Measurements from ENCODE around the gene CRPPA.
"Not testable (repeated sequence)": the region's sequence is repeated elsewhere in the genome, so short reads cannot be mapped to it uniquely, and the experiment has no call there.

The CRPPA gene

DNA sequence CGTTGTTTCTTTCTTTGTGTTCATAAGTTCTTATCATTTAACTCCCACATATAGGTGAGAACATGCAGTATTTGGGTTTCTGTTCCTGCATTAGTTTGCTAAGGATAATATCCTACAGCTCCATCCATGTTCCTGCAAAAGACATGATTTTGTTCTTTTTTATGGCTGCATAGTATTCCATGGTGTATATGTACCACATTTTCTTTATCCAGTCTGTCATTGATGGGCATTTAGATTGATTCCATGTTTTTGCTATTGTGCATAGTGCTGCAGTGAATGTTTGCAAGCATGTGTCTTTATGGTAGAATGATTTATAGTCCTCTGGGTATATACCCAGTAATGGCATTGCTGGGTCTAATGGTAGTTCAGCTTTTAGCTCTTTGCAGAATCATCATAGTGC, 35.0 kb upstream of the CRPPA start:
- 40% methylated on average over 1 of the region's 1 CpG for WGBS (ENCODE audit: insufficient coverage)
- H3K9me3 ChIP-seq (ENCODE audit: control extremely low read depth in 1 of 5, control insufficient read depth in 4 of 5, insufficient read depth in 2 of 5, low read depth in 1 of 5, low read length in 4 of 5); POLR2A ChIA-PET; H3K4me3 ChIP-seq (ENCODE audit: control insufficient read depth in 1 of 7, extremely low read depth in 1 of 7, insufficient read depth in 4 of 7, low read depth in 2 of 7, low read length in 6 of 7); H3K36me3 ChIP-seq (ENCODE audit: control insufficient read depth in 4 of 4, insufficient read depth in 4 of 4, low read length in 3 of 4); H3K27me3 ChIP-seq (replicated peaks in 2 of 5; ENCODE audit: control insufficient read depth in 4 of 5, insufficient read depth in 5 of 5, low read length in 4 of 5); H3K27ac ChIP-seq (ENCODE audit: insufficient read depth in 1 of 2, low read depth in 1 of 2, low read length in 2 of 2, poor library complexity in 1 of 2, severe bottlenecking in 2 of 2); DNase-seq; H3K4me1 ChIP-seq (ENCODE audit: control extremely low read depth in 1 of 4, control insufficient read depth in 4 of 4, insufficient read depth in 4 of 4, low read length in 3 of 4): not testable (repeated sequence)
- CTCF ChIA-PET = interaction anchor here (2.2 kb wide), 1 partner anchor 9 kb away, joined by 9 read pairs; the partner anchor contains the start of gene SOSTDC1

DNA sequence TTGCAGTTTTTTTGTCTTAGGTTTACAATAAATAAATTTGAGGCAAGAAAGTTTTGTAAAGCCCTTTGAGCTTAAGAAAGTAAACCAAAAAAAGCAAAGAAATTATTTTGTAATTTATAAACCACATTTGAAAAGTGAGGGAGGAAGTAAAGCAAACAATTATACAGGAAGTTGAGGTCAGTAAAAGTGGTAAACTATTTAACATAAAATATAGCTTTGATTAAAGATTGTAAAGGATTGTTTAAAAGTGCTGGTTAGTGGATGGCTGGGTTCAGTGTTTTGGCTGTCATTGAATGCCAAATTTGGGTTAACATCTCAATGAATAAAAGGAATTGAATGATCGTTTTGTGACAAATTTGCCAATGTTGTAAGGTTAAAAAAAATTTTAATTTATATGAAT, 34.3 kb upstream of the CRPPA start:
- CTCF ChIA-PET = interaction anchor here (1.0 to 2.2 kb wide), 3 partner anchors 10 to 97 kb away, joined by 3 to 9 read pairs (median 3); partner anchors contain the start of gene SOSTDC1
- Histone ChIP-seq H3K27ac (ENCODE audit: insufficient read depth in 1 of 2, low read depth in 1 of 2, low read length in 2 of 2, poor library complexity in 1 of 2, severe bottlenecking in 2 of 2) (no peak overlapping the region), H3K27me3 (replicated peaks in 2 of 5; ENCODE audit: control insufficient read depth in 4 of 5, insufficient read depth in 5 of 5, low read length in 4 of 5) (no peaks in the 10 kb centered on the region), H3K4me1 (ENCODE audit: control extremely low read depth in 1 of 4, control insufficient read depth in 4 of 4, insufficient read depth in 4 of 4, low read length in 3 of 4) (peaks cover 0 to 4% (median 0%) of the 10 kb centered on the region in 4 experiments), H3K4me3 (ENCODE audit: control insufficient read depth in 1 of 7, extremely low read depth in 1 of 7, insufficient read depth in 4 of 7, low read depth in 2 of 7, low read length in 6 of 7) (no peak overlapping the region), H3K36me3 (ENCODE audit: control insufficient read depth in 4 of 4, insufficient read depth in 4 of 4, low read length in 3 of 4) (no peaks in the 10 kb centered on the region), H3K9me3 (ENCODE audit: control extremely low read depth in 1 of 5, control insufficient read depth in 4 of 5, insufficient read depth in 2 of 5, low read depth in 1 of 5, low read length in 4 of 5) (peaks cover 0 to 3% (median 0%) of the 10 kb centered on the region in 5 experiments)
- no CpG with 5 or more reads among the region's 1 CpG for WGBS (ENCODE audit: insufficient coverage)
- peak in 2 of 3 donors; percentile 23 to 47 for DNase-seq
- POLR2A ChIA-PET = interaction anchor here (0.7 kb wide), 1 partner anchor 35 kb away, joined by 3 read pairs; no protein-coding TSS in a partner anchor

DNA sequence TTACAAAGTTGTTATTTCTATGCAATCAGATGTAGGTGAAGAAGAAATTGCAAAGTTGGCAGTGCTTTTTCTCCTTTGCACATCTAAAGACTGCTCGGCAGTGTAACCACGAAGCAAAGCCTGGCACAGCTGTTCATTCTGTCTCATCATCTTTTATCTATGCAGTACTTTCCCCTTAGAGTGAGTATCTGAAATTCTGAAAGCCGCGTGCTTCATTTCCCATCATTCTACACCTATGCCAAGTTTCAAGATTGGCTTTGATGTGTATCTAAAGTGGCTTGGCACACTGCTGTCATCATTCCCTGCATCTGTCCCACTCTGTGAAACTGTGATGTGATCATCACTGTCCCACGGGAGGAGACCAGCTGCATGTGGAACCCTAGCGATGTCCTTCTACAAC, 29.0 kb upstream of the CRPPA start:
- DNase-seq = no peak
- WGBS (ENCODE audit: insufficient coverage) = 91% methylated on average over 4 of the region's 6 CpGs
- Histone ChIP-seq H3K4me3 (ENCODE audit: control insufficient read depth in 1 of 7, extremely low read depth in 1 of 7, insufficient read depth in 4 of 7, low read depth in 2 of 7, low read length in 6 of 7) (no peak overlapping the region), H3K9me3 (ENCODE audit: control extremely low read depth in 1 of 5, control insufficient read depth in 4 of 5, insufficient read depth in 2 of 5, low read depth in 1 of 5, low read length in 4 of 5) (no peaks in the 10 kb centered on the region), H3K27ac (ENCODE audit: insufficient read depth in 1 of 2, low read depth in 1 of 2, low read length in 2 of 2, poor library complexity in 1 of 2, severe bottlenecking in 2 of 2) (no peak overlapping the region), H3K27me3 (replicated peaks in 2 of 5; ENCODE audit: control insufficient read depth in 4 of 5, insufficient read depth in 5 of 5, low read length in 4 of 5) (no peaks in the 10 kb centered on the region), H3K36me3 (ENCODE audit: control insufficient read depth in 4 of 4, insufficient read depth in 4 of 4, low read length in 3 of 4) (no peaks in the 10 kb centered on the region), H3K4me1 (ENCODE audit: control extremely low read depth in 1 of 4, control insufficient read depth in 4 of 4, insufficient read depth in 4 of 4, low read length in 3 of 4) (peaks cover 0 to under 1% (median 0%) of the 10 kb centered on the region in 4 experiments)
- ChIA-PET CTCF (interaction anchor here (1.1 kb wide), 1 partner anchor 14 kb away, joined by 3 read pairs; no protein-coding TSS in a partner anchor), POLR2A (no interaction called here)

DNA sequence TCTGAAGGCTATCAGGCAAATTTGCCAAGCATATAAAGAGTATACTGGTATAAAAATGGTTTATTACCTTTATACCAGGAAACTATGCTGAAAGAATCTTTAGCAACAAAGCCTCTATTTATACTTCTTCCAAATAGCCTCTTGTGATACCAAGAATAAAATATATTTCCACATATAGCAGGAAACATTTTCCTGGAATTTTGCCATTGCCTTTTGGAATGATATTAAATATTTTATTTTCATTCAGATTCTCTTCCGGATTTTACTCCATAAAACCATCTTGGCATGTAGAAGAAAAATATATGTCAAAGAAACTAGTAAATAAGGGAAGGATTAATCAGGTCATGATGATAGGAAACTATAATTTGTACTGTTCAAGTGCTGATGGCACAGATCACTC, 26.5 kb upstream of the CRPPA start:
- CTCF ChIA-PET = no interaction called here
- no peaks in the 10 kb centered on the region for H3K36me3 ChIP-seq (ENCODE audit: control insufficient read depth in 4 of 4, insufficient read depth in 4 of 4, low read length in 3 of 4)
- no CpG with 5 or more reads among the region's 1 CpG for WGBS (ENCODE audit: insufficient coverage)

DNA sequence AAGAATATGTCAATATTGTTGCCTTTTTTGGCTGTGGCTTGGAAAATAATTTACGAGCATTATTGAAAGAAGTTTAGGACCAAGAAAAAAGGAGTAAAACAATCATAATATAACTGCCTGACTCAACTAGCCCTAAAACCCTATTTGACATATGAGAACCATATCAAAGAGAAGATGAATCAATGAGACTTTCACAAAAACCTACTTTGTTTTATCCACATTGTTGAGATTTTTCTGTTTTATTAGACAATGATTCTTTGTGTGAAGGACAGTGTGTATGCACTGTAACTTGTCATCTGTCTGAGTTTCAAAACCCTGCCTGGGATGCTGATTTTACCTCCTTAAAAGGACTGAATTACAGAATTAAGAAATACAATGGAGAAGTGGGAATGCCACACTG, 25.2 kb upstream of the CRPPA start:
- Histone ChIP-seq H3K27me3 (replicated peaks in 2 of 5; ENCODE audit: control insufficient read depth in 4 of 5, insufficient read depth in 5 of 5, low read length in 4 of 5) (no peaks in the 10 kb centered on the region), H3K36me3 (ENCODE audit: control insufficient read depth in 4 of 4, insufficient read depth in 4 of 4, low read length in 3 of 4) (no peaks in the 10 kb centered on the region), H3K4me1 (ENCODE audit: control extremely low read depth in 1 of 4, control insufficient read depth in 4 of 4, insufficient read depth in 4 of 4, low read length in 3 of 4) (no peaks in the 10 kb centered on the region), H3K4me3 (ENCODE audit: control insufficient read depth in 1 of 7, extremely low read depth in 1 of 7, insufficient read depth in 4 of 7, low read depth in 2 of 7, low read length in 6 of 7) (no peak overlapping the region), H3K9me3 (ENCODE audit: control extremely low read depth in 1 of 5, control insufficient read depth in 4 of 5, insufficient read depth in 2 of 5, low read depth in 1 of 5, low read length in 4 of 5) (no peaks in the 10 kb centered on the region), H3K27ac (ENCODE audit: insufficient read depth in 1 of 2, low read depth in 1 of 2, low read length in 2 of 2, poor library complexity in 1 of 2, severe bottlenecking in 2 of 2) (no peak overlapping the region)
- WGBS (ENCODE audit: insufficient coverage) = no CpG with 5 or more reads among the region's 1 CpG
- no peak for DNase-seq
- ChIA-PET POLR2A (no interaction called here), CTCF (no interaction called here)

More for the DNA sequence above, 26.5 kb upstream of the CRPPA start:
- POLR2A ChIA-PET = no interaction called here
- Histone ChIP-seq H3K4me1 (ENCODE audit: control extremely low read depth in 1 of 4, control insufficient read depth in 4 of 4, insufficient read depth in 4 of 4, low read length in 3 of 4) (no peaks in the 10 kb centered on the region), H3K9me3 (ENCODE audit: control extremely low read depth in 1 of 5, control insufficient read depth in 4 of 5, insufficient read depth in 2 of 5, low read depth in 1 of 5, low read length in 4 of 5) (no peaks in the 10 kb centered on the region), H3K27me3 (replicated peaks in 2 of 5; ENCODE audit: control insufficient read depth in 4 of 5, insufficient read depth in 5 of 5, low read length in 4 of 5) (no peaks in the 10 kb centered on the region), H3K27ac (ENCODE audit: insufficient read depth in 1 of 2, low read depth in 1 of 2, low read length in 2 of 2, poor library complexity in 1 of 2, severe bottlenecking in 2 of 2) (no peak overlapping the region), H3K4me3 (ENCODE audit: control insufficient read depth in 1 of 7, extremely low read depth in 1 of 7, insufficient read depth in 4 of 7, low read depth in 2 of 7, low read length in 6 of 7) (no peak overlapping the region)
- DNase-seq = no peak

DNA sequence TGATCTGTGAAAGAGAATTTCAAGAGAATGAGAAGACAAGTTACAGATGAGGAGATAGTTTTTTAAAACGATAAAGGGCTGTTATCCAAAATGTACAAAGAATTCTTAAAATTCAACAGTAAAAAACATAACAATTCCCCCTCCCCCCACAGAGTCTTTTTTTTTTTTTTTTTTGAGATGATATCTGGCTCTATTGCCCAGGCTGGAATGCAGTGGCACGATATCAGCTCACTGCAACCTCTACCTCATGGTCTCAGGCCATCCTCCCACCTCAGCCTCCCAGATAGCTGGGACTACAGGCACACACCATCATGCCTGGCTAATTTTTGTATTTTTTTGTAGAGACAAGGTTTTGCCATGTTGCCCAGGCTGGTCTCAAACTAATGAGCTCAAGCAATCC, 22.5 kb upstream of the CRPPA start:
- H3K4me1 ChIP-seq (ENCODE audit: control extremely low read depth in 1 of 4, control insufficient read depth in 4 of 4, insufficient read depth in 4 of 4, low read length in 3 of 4); H3K9me3 ChIP-seq (ENCODE audit: control extremely low read depth in 1 of 5, control insufficient read depth in 4 of 5, insufficient read depth in 2 of 5, low read depth in 1 of 5, low read length in 4 of 5); CTCF ChIA-PET; H3K4me3 ChIP-seq (ENCODE audit: control insufficient read depth in 1 of 7, extremely low read depth in 1 of 7, insufficient read depth in 4 of 7, low read depth in 2 of 7, low read length in 6 of 7); H3K27me3 ChIP-seq (replicated peaks in 2 of 5; ENCODE audit: control insufficient read depth in 4 of 5, insufficient read depth in 5 of 5, low read length in 4 of 5); POLR2A ChIA-PET; H3K36me3 ChIP-seq (ENCODE audit: control insufficient read depth in 4 of 4, insufficient read depth in 4 of 4, low read length in 3 of 4); H3K27ac ChIP-seq (ENCODE audit: insufficient read depth in 1 of 2, low read depth in 1 of 2, low read length in 2 of 2, poor library complexity in 1 of 2, severe bottlenecking in 2 of 2); DNase-seq: not testable (repeated sequence)
- no CpG with 5 or more reads among the region's 2 CpGs for WGBS (ENCODE audit: insufficient coverage)

DNA sequence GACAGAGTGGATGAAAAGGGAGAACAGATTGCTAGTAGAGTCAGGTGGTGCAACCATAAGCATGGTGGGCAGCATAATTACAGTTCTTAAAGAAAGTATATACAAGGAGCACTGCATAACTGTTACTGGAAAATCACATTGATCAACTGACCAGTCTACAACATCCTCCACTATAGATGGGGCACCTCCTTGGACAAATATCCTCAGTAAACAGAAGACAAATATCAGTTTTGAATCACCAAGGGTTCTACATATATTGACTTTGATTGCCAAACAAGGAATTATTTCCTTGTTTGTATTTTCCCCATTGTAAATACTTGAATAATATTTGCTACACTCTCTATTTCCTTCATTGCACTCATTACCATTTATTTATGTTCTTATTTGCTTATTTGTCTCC, 17.6 kb upstream of the CRPPA start:
- H3K4me1 ChIP-seq (ENCODE audit: control extremely low read depth in 1 of 4, control insufficient read depth in 4 of 4, insufficient read depth in 4 of 4, low read length in 3 of 4) = no peaks in the 10 kb centered on the region
- POLR2A ChIA-PET = no interaction called here
- H3K27me3 ChIP-seq (replicated peaks in 2 of 5; ENCODE audit: control insufficient read depth in 4 of 5, insufficient read depth in 5 of 5, low read length in 4 of 5) = no peaks in the 10 kb centered on the region
- H3K36me3 ChIP-seq (ENCODE audit: control insufficient read depth in 4 of 4, insufficient read depth in 4 of 4, low read length in 3 of 4) = no peaks in the 10 kb centered on the region
- no peak overlapping the region for H3K4me3 ChIP-seq (ENCODE audit: control insufficient read depth in 1 of 7, extremely low read depth in 1 of 7, insufficient read depth in 4 of 7, low read depth in 2 of 7, low read length in 6 of 7)
- no peaks in the 10 kb centered on the region for H3K9me3 ChIP-seq (ENCODE audit: control extremely low read depth in 1 of 5, control insufficient read depth in 4 of 5, insufficient read depth in 2 of 5, low read depth in 1 of 5, low read length in 4 of 5)
- H3K27ac ChIP-seq (ENCODE audit: insufficient read depth in 1 of 2, low read depth in 1 of 2, low read length in 2 of 2, poor library complexity in 1 of 2, severe bottlenecking in 2 of 2) = no peak overlapping the region
- DNase-seq = no peak
- CTCF ChIA-PET = interaction anchor here (0.6 kb wide), 1 partner anchor 15 kb away, joined by 4 read pairs; no protein-coding TSS in a partner anchor
